ENCODE measurements around the gene NRIP1. TPM values are rescaled to one million over a fixed set of nuclear protein-coding genes. Genes with fewer than 3 reads are reported as not detected.

The NRIP1 gene
- total and polyA plus RNA-seq, 2 donors (not counting 1 experiment from before 2014, with no cell fraction given), result 3.3 to 32.1 TPM

DNA sequence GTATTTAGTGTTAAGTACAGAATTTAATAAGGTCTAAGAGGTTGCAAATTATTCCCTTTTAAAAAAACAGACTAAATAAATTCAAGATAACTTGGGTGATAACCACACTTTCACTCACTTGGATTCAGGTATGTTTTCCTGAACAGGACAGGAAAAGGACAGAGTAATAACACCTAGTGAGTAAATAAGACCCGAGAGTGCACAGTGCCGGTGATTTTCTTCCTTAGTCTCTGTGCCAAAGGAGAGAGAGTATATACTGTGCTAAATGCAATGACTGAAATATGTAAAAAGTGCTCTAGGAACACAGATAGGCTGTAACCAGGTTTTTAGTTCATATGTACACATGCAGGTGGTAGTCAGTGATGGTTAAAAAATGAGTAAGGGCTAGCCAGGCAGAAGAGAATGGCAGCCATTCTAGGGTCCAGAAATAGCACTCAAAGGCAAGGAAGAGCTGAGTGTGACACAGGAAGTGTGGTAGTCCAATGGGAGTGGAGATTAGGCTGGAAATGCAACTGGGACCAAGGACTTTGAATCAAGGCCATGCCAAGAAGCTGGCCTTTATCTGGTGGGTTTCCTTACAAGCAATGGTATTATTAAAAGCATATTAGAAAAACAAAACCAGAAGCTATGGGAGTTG is 58.1 kb downstream of the NRIP1 start:
- peaks cover 23% of the 10 kb centered on the region for H4K20me1 ChIP-seq (ENCODE audit: control insufficient read depth, insufficient read depth, low read length, poor library complexity, severe bottlenecking)
- H3K9me3 ChIP-seq (ENCODE audit: control extremely low read depth in 1 of 3, control insufficient read depth in 2 of 3, insufficient read depth in 1 of 3, low read length in 2 of 3), result no peaks in the 10 kb centered on the region
- H3K9me3 Mint-ChIP-seq (ENCODE audit: insufficient read depth), result no peaks in the 10 kb centered on the region
- ATAC-seq (ENCODE audit: low read depth), result no peak
- ChIA-PET CTCF (no interaction called here), POLR2A (no interaction called here)
- TF ChIP-seq EZH2 (IDR thresholded peaks at IDR 0.05; ENCODE audit: borderline replicate concordance, insufficient read depth, low read depth, low read length, poor library complexity, severe bottlenecking), result no peak
- TF ChIP-seq, protein P1, sequence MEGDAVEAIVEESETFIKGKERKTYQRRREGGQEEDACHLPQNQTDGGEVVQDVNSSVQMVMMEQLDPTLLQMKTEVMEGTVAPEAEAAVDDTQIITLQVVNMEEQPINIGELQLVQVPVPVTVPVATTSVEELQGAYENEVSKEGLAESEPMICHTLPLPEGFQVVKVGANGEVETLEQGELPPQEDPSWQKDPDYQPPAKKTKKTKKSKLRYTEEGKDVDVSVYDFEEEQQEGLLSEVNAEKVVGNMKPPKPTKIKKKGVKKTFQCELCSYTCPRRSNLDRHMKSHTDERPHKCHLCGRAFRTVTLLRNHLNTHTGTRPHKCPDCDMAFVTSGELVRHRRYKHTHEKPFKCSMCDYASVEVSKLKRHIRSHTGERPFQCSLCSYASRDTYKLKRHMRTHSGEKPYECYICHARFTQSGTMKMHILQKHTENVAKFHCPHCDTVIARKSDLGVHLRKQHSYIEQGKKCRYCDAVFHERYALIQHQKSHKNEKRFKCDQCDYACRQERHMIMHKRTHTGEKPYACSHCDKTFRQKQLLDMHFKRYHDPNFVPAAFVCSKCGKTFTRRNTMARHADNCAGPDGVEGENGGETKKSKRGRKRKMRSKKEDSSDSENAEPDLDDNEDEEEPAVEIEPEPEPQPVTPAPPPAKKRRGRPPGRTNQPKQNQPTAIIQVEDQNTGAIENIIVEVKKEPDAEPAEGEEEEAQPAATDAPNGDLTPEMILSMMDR (IDR thresholded peaks at IDR 0.05), result no peak
- H3K27me3 ChIP-seq (replicated peaks in 1 of 4; ENCODE audit: control extremely low read depth in 1 of 4, control insufficient read depth in 3 of 4, insufficient read depth in 4 of 4, low read length in 3 of 4), result no peaks in the 10 kb centered on the region
- intact Hi-C loops (cut with micrococcal nuclease), result no loop called here
- WGBS (ENCODE audit: insufficient coverage), result no CpG with 5 or more reads among the region's 2 CpGs
- no peak overlapping the region for H2AFZ ChIP-seq (ENCODE audit: insufficient read depth, low read depth, low read length, poor library complexity, severe bottlenecking)
- peaks cover 54% of the 10 kb centered on the region for H3K79me2 ChIP-seq (ENCODE audit: control insufficient read depth, insufficient read depth, low read length)
- no peak overlapping the region for H3K4me3 ChIP-seq (ENCODE audit: control extremely low read depth in 1 of 5, extremely low read depth in 1 of 5, insufficient read depth in 1 of 5, low read depth in 2 of 5, low read length in 4 of 5)
- DNase-seq, result no peak
- no peak overlapping the region for H3K27ac Mint-ChIP-seq
- H3K27me3 Mint-ChIP-seq, result no peaks in the 10 kb centered on the region
- no peak overlapping the region for H3K27ac ChIP-seq (ENCODE audit: low read length in 2 of 2)
- H3K4me3 Mint-ChIP-seq, result no peak overlapping the region
- no peak overlapping the region for H3K4me2 ChIP-seq (replicated peaks; ENCODE audit: low read depth, low read length, poor library complexity, severe bottlenecking)
- H3K4me1 Mint-ChIP-seq, result peaks cover 36% of the 10 kb centered on the region
- no peaks in the 10 kb centered on the region for H3K36me3 ChIP-seq (replicated peaks in 1 of 2; ENCODE audit: control extremely low read depth in 1 of 2, control insufficient read depth in 1 of 2, extremely low read depth in 1 of 2, insufficient read depth in 2 of 2, low read length in 1 of 2)
- peaks cover 10 to 12% of the 10 kb centered on the region in 2 donors for H3K4me1 ChIP-seq (ENCODE audit: control insufficient read depth in 2 of 2, insufficient read depth in 2 of 2, low read length in 2 of 2)
- no peak overlapping the region for H3K9ac ChIP-seq (ENCODE audit: low read length)

DNA sequence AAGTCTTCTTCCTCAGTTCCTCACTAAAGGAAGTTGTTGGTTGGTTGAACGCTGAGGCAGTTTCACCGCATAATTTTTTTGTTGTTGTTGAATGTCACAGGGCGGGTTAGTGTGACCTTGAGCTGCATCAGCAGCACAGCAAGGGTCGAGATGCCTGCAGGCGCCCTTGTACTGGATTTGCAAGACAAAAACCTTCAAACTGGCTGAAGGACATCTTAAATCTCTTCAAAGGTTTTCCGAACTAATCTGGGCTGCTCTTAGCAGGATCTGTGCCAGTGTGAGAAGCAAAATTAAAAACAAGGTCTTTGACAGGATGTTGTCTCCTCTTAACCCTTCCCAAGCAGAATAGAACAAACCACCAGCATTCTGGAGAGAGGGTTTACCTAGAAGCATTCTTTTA is 59.4 kb downstream of the NRIP1 start:
- intact Hi-C loops (cut with micrococcal nuclease), result no loop called here
- no peaks in the 10 kb centered on the region for H3K9me3 Mint-ChIP-seq (ENCODE audit: insufficient read depth)
- no peaks in the 10 kb centered on the region for H3K27me3 ChIP-seq (replicated peaks in 1 of 4; ENCODE audit: control extremely low read depth in 1 of 4, control insufficient read depth in 3 of 4, insufficient read depth in 4 of 4, low read length in 3 of 4)
- ChIA-PET CTCF (no interaction called here), POLR2A (no interaction called here)
- no peak overlapping the region for H3K4me3 Mint-ChIP-seq
- H3K9ac ChIP-seq (ENCODE audit: low read length), result no peak overlapping the region
- no peak for ATAC-seq (ENCODE audit: low read depth)
- peaks cover 26% of the 10 kb centered on the region for H4K20me1 ChIP-seq (ENCODE audit: control insufficient read depth, insufficient read depth, low read length, poor library complexity, severe bottlenecking)
- H3K4me1 ChIP-seq (ENCODE audit: control insufficient read depth in 2 of 2, insufficient read depth in 2 of 2, low read length in 2 of 2), result peaks cover 10 to 12% of the 10 kb centered on the region in 2 donors
- H2AFZ ChIP-seq (ENCODE audit: insufficient read depth, low read depth, low read length, poor library complexity, severe bottlenecking), result no peak overlapping the region
- 40% methylated on average over 5 of the region's 6 CpGs for WGBS (ENCODE audit: insufficient coverage)
- H3K79me2 ChIP-seq (ENCODE audit: control insufficient read depth, insufficient read depth, low read length), result peaks cover 54% of the 10 kb centered on the region
- no peaks in the 10 kb centered on the region for H3K27me3 Mint-ChIP-seq
- no peaks in the 10 kb centered on the region for H3K9me3 ChIP-seq (ENCODE audit: control extremely low read depth in 1 of 3, control insufficient read depth in 2 of 3, insufficient read depth in 1 of 3, low read length in 2 of 3)
- DNase-seq, result no peak
- H3K27ac Mint-ChIP-seq, result no peak overlapping the region
- peaks cover 42% of the 10 kb centered on the region for H3K4me1 Mint-ChIP-seq
- no peak for TF ChIP-seq EZH2 (IDR thresholded peaks at IDR 0.05; ENCODE audit: borderline replicate concordance, insufficient read depth, low read depth, low read length, poor library complexity, severe bottlenecking)
- TF ChIP-seq, protein P1 (IDR thresholded peaks at IDR 0.05), result no peak
- no peak overlapping the region for H3K27ac ChIP-seq (ENCODE audit: low read length in 2 of 2)
- H3K4me3 ChIP-seq (ENCODE audit: control extremely low read depth in 1 of 5, extremely low read depth in 1 of 5, insufficient read depth in 1 of 5, low read depth in 2 of 5, low read length in 4 of 5), result no peak overlapping the region
- no peaks in the 10 kb centered on the region for H3K36me3 ChIP-seq (replicated peaks in 1 of 2; ENCODE audit: control extremely low read depth in 1 of 2, control insufficient read depth in 1 of 2, extremely low read depth in 1 of 2, insufficient read depth in 2 of 2, low read length in 1 of 2)
- peak overlapping the region; percentile 13 for H3K4me2 ChIP-seq (replicated peaks; ENCODE audit: low read depth, low read length, poor library complexity, severe bottlenecking)

Measured in B cell (primary cell).